Islet precursor cell (in vitro differentiated cells): ENCODE measurements around the gene CMIP.
A peak's percentile ranks its signal among the peaks of the same experiment; 100 is the strongest.

Experiments
- DNase-seq: peaks from one replicate; pipeline ENCODE4 v3.0.0-alpha.2; 2018

The CMIP gene

GRCh38 chr16:81694494-81695280 is 250.1 kb downstream of the CMIP start:
- DNase-seq = no peak

GRCh38 chr16:81695321-81696165 is 250.9 kb downstream of the CMIP start:
- no peak for DNase-seq

GRCh38 chr16:81696166-81696960 is 251.8 kb downstream of the CMIP start:
- DNase-seq = no peak

- peak; percentile 88 for DNase-seq
These were observed 252.5 kb downstream of the CMIP start for GRCh38 chr16:81696961-81697615.

GRCh38 chr16:81697616-81698309 is 253.2 kb downstream of the CMIP start:
- no peak for DNase-seq

GRCh38 chr16:81698310-81698641 is 253.7 kb downstream of the CMIP start:
- no peak for DNase-seq

GRCh38 chr16:81699596-81699995 is 255.0 kb downstream of the CMIP start:
- DNase-seq = no peak

GRCh38 chr16:81700071-81700779 is 255.6 kb downstream of the CMIP start:
- DNase-seq = no peak

- DNase-seq = no peak
These were observed 256.2 kb downstream of the CMIP start for GRCh38 chr16:81700780-81701165.

GRCh38 chr16:81701296-81701970 is 256.8 kb downstream of the CMIP start:
- DNase-seq = no peak

- DNase-seq = no peak
These were observed 257.9 kb downstream of the CMIP start for GRCh38 chr16:81702506-81702905.

GRCh38 chr16:81703177-81704155 is 258.9 kb downstream of the CMIP start:
- DNase-seq = peak; percentile 81

GRCh38 chr16:81705261-81705660 is 260.7 kb downstream of the CMIP start:
- DNase-seq = no peak

GRCh38 chr16:81706327-81707295 is 262.0 kb downstream of the CMIP start:
- no peak for DNase-seq

- peak; percentile 82 for DNase-seq
These were observed 263.0 kb downstream of the CMIP start for GRCh38 chr16:81707411-81708265.

- no peak for DNase-seq
These were observed 263.8 kb downstream of the CMIP start for GRCh38 chr16:81708266-81709015.
